OCI-LY3 (cell line): ENCODE results near the gene NPC1.

Experiments
- H2AFZ ChIP-seq: fragments of 200-600, 300-600 bp; shearing (Covaris generic); 2 replicates; pipeline ENCODE4 v1.6.0; 2014; ENCODE audit warnings: antibody characterized with exemption, low read depth, low read length
- H3K27ac ChIP-seq: fragments of 200-600, 300-600 bp; sonication (generic); 2 replicates; pipeline ENCODE4 v1.5.1; 2014; ENCODE audit warnings: mild to moderate bottlenecking, low read length, moderate library complexity, mixed read lengths
- H3K27me3 ChIP-seq: fragments of 200-600, 300-600 bp; sonication (generic); 2 replicates; pipeline ENCODE4 v1.6.1; 2014; ENCODE audit warnings: low read depth, low read length, mixed read lengths
- H3K36me3 ChIP-seq: fragments of 200-600, 300-600 bp; sonication (generic); replicated peaks from 2 replicates; pipeline ENCODE3; 2014; ENCODE audit warnings: low read depth, low read length, mixed read lengths
- H3K4me1 ChIP-seq: fragments of 300-600, 200-600 bp; sonication (generic); 2 replicates; pipeline ENCODE4 v1.6.1; 2014; ENCODE audit warnings: low read length, mixed read lengths
- H3K4me2 ChIP-seq: fragments of 200-600, 300-600 bp; sonication (generic); 2 replicates; pipeline ENCODE4 v1.6.1; 2014; ENCODE audit warnings: low read length, mixed read lengths
- H3K4me3 ChIP-seq: fragments of 300-600, 200-600 bp; sonication (generic); 2 replicates; pipeline ENCODE4 v1.5.1; 2014; ENCODE audit warnings: antibody characterized with exemption, mild to moderate bottlenecking, low read length, moderate library complexity
- H3K79me2 ChIP-seq: fragments of 300-600, 200-600 bp; shearing (Covaris generic); 2 replicates; pipeline ENCODE4 v1.6.1; 2014; ENCODE audit warnings: mild to moderate bottlenecking, low read length, mixed read lengths
- H3K9ac ChIP-seq: fragments of 300-600, 200-600 bp; shearing (Covaris generic); 2 replicates; pipeline ENCODE4 v1.6.0; 2014; ENCODE audit warnings: mild to moderate bottlenecking, low read length, moderate library complexity
- H3K9me3 ChIP-seq: fragments of 200-600, 300-600 bp; shearing (Covaris generic); 2 replicates; pipeline ENCODE4 v1.6.1; 2014; ENCODE audit warnings: low read length, mixed read lengths; ENCODE audit not compliant: insufficient read depth
- H4K20me1 ChIP-seq: fragments of 200-600, 300-600 bp; sonication (generic); 2 replicates; pipeline ENCODE4 v1.6.1; 2016; ENCODE audit warnings: low read length, mixed read lengths; ENCODE audit not compliant: insufficient read depth
- EZH2phosphoT487 ChIP-seq: fragments of 200-600 bp; shearing (Covaris generic); IDR thresholded peaks from 2 replicates; pipeline ENCODE4 v1.6.1; 2018; ENCODE audit warnings: antibody characterized with exemption, mixed run types, low read depth
- TF ChIP-seq, protein P1 (sequence below): fragments of 200-600, 300-600 bp; sonication (generic); IDR thresholded peaks from 2 replicates; pipeline ENCODE4 v1.5.1; 2014; ENCODE audit warnings: antibody characterized with exemption, low read length, low read depth

Gene NPC1

GRCh38 chr18:23568281-23569138 lies 17.8 kb downstream of the NPC1 start:
- H3K36me3 ChIP-seq, result peaks cover 53% of the 10 kb centered on the region
- TF ChIP-seq EZH2phosphoT487, result no peak
- TF ChIP-seq, protein P1, sequence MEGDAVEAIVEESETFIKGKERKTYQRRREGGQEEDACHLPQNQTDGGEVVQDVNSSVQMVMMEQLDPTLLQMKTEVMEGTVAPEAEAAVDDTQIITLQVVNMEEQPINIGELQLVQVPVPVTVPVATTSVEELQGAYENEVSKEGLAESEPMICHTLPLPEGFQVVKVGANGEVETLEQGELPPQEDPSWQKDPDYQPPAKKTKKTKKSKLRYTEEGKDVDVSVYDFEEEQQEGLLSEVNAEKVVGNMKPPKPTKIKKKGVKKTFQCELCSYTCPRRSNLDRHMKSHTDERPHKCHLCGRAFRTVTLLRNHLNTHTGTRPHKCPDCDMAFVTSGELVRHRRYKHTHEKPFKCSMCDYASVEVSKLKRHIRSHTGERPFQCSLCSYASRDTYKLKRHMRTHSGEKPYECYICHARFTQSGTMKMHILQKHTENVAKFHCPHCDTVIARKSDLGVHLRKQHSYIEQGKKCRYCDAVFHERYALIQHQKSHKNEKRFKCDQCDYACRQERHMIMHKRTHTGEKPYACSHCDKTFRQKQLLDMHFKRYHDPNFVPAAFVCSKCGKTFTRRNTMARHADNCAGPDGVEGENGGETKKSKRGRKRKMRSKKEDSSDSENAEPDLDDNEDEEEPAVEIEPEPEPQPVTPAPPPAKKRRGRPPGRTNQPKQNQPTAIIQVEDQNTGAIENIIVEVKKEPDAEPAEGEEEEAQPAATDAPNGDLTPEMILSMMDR, result no peak
- H3K27me3 ChIP-seq, result no peaks in the 10 kb centered on the region

GRCh38 chr18:23567671-23568070 lies 18.6 kb downstream of the NPC1 start:
- Histone ChIP-seq H2AFZ (no peak overlapping the region), H3K4me2 (no peak overlapping the region), H3K4me1 (no peaks in the 10 kb centered on the region), H4K20me1 (no peaks in the 10 kb centered on the region), H3K27ac (no peak overlapping the region), H3K79me2 (no peaks in the 10 kb centered on the region), H3K9me3 (no peaks in the 10 kb centered on the region), H3K9ac (no peak overlapping the region), H3K4me3 (no peak overlapping the region), H3K27me3 (no peaks in the 10 kb centered on the region), H3K36me3 (peaks cover 47% of the 10 kb centered on the region)
- TF ChIP-seq, protein P1, result no peak
- TF ChIP-seq EZH2phosphoT487, result no peak

More at GRCh38 chr18:23568281-23569138, 17.8 kb downstream of the NPC1 start:
- H3K79me2 ChIP-seq, result no peaks in the 10 kb centered on the region
- H3K4me1 ChIP-seq, result no peaks in the 10 kb centered on the region
- no peak overlapping the region for H3K4me3 ChIP-seq
- no peak overlapping the region for H3K27ac ChIP-seq
- H3K9ac ChIP-seq, result no peak overlapping the region
- H3K9me3 ChIP-seq, result no peaks in the 10 kb centered on the region
- no peak overlapping the region for H3K4me2 ChIP-seq
- no peak overlapping the region for H2AFZ ChIP-seq
- H4K20me1 ChIP-seq, result no peaks in the 10 kb centered on the region

DNA sequence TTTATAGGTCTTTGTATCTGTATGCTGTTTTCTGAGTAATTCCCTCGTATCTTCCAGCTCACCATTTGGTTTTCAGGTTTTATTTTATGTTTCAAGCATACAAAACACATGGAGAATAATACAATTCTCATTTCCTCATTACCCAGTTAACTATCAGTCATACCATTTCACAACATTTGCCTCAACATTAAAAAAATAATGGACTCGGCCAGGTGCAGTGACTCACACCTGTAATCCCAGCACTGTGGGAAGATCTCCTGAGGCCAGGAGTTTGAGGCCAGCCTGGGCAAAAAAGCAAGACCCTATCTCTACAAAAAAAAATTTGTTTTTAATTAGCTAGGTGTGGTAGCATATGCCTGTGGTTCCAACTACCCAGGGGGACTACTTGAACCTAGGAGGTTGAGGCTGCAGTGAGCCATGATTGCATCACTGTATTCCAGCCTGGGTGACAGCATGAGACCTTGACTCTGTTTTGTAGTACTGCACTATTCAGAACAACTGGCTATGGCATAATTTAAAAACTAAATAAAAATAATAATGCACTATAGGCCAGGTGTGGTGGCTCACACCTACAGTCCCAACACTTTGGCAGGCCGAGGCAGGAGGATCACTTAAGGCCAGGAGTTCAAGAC lies 20.3 kb downstream of the NPC1 start:
- Histone ChIP-seq H3K4me2 (no peak overlapping the region), H3K4me3 (no peak overlapping the region), H3K36me3 (peaks cover 40% of the 10 kb centered on the region), H3K4me1 (no peaks in the 10 kb centered on the region), H3K79me2 (no peaks in the 10 kb centered on the region), H4K20me1 (no peaks in the 10 kb centered on the region), H3K9me3 (no peaks in the 10 kb centered on the region), H3K27ac (no peak overlapping the region), H3K27me3 (no peaks in the 10 kb centered on the region), H2AFZ (no peak overlapping the region), H3K9ac (no peak overlapping the region)
- TF ChIP-seq EZH2phosphoT487, result no peak
- TF ChIP-seq, protein P1, result no peak

DNA sequence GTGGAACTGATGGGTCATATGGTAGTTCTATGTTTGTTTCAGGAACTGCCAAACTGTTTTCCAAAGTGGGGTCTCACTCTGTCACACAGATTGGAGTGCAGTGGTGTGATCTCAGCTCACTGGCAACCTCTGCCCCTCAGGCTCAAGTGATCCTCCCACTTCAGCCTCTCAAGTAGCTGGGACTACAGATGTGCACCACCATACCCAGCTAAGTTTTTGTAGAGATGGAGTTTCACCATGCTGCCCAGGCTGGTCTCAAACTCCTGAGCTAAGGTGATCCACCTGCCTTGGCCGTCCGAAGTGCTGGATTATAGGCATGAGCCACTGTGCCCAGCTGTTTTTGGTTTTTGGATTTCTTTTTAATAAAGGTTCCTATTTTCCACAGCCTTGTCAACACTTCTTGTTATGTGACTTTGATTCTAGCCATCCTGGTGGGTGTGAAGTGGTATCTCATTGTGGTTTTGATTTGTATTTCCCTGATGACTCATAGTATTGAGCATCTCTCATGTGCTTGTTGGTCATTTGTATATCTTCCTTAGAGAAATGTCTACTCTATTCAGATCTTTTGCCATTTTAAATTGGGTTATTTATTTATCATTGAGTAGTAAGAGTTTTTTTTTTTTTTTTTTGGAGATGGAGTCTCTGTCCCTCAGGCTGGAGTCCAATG lies 22.8 kb downstream of the NPC1 start:
- Histone ChIP-seq H3K9ac (no peak overlapping the region), H3K9me3 (no peaks in the 10 kb centered on the region), H3K79me2 (no peaks in the 10 kb centered on the region), H4K20me1 (no peaks in the 10 kb centered on the region), H3K36me3 (peaks cover 31% of the 10 kb centered on the region), H3K27ac (no peak overlapping the region), H3K4me2 (no peak overlapping the region), H3K4me3 (no peak overlapping the region), H3K4me1 (no peaks in the 10 kb centered on the region), H3K27me3 (no peaks in the 10 kb centered on the region), H2AFZ (no peak overlapping the region)
- TF ChIP-seq, protein P1, result no peak
- TF ChIP-seq EZH2phosphoT487, result no peak
